ENCODE results near the gene FAM177A1. TPM values are rescaled to one million over a fixed set of nuclear protein-coding genes. Genes with fewer than 3 reads are reported as not detected.
A peak's percentile ranks its signal among the peaks of the same experiment; 100 is the strongest.
"Not testable (repeated sequence)": the region's sequence is repeated elsewhere in the genome, so short reads cannot be mapped to it uniquely, and the experiment has no call there.

Gene FAM177A1
- total RNA-seq, 1 donor from 2014 or later = 30.7 TPM

DNA sequence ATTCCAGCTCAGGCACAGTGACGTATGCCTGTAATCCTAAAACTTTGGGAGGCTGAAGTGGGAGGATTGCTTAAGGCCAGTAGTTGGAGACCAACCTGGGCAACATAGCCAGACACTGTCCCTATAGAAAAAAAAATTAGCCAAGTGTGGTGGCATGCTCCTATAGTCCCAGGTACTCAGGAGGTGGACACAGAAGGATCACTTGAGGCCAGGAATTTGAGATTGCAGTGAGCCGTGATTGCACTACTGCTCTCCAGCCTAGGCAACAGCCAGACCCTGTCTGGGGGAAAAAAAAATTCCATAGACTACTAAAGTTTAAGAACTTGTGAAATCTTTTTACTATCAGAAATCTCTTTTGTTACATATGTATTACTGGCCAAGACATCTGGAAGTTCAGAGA is 6.6 kb downstream of the FAM177A1 start:
- no peak for DNase-seq (ENCODE audit: extremely low read depth, low read depth, low spot score)

DNA sequence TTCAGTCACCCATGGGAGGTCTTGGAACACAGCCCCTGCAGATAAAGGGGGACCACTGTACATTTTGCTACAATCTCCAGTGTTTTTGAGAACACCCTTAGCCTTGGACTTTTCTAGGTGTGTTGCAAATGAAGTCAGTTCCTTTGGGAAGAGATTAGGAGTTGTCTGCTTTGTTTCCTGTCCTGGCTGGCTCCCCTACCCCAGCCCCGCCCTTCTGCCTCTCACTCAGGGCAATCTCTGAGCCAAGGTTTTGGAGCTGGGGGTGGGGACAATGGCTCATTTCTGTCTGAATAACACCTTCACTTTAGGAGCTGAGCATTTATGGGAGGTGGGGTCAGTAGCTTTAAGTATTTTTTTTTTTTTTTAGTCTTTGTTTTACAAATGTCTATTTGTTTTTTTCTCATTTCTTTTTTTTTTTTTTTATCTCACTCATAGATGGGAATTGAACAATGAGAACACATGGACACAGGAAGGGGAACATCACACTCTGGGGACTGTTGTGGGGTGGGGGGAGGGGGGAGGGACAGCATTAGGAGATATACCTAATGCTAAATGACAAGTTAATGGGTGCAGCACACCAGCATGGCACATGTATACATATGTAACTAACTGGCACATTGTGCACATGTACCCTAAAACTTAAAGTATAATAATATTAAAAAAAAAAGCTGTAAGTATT is 15.2 kb downstream of the FAM177A1 start:
- DNase-seq (ENCODE audit: extremely low read depth, low read depth, low spot score) = not testable (repeated sequence)

DNA sequence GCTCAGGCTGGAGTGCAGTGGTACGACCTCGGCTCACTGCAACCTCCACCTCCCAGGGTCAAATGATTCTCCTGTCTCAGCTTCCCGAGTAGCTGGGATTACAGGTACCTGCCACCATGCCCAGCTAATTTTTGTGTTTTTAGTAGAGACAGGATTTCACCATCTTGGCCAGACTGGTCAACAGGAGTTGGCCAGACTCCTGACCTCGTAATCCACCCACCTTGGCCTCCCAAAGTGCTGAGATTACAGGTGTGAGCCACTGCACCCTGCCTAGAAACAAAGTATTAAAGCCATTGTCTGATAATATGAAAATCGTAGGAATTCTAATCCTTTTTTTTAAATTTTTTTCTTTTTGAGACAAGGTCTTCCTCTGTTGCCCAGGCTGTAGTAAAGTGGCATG is 19.7 kb downstream of the FAM177A1 start:
- not testable (repeated sequence) for DNase-seq (ENCODE audit: extremely low read depth, low read depth, low spot score)

DNA sequence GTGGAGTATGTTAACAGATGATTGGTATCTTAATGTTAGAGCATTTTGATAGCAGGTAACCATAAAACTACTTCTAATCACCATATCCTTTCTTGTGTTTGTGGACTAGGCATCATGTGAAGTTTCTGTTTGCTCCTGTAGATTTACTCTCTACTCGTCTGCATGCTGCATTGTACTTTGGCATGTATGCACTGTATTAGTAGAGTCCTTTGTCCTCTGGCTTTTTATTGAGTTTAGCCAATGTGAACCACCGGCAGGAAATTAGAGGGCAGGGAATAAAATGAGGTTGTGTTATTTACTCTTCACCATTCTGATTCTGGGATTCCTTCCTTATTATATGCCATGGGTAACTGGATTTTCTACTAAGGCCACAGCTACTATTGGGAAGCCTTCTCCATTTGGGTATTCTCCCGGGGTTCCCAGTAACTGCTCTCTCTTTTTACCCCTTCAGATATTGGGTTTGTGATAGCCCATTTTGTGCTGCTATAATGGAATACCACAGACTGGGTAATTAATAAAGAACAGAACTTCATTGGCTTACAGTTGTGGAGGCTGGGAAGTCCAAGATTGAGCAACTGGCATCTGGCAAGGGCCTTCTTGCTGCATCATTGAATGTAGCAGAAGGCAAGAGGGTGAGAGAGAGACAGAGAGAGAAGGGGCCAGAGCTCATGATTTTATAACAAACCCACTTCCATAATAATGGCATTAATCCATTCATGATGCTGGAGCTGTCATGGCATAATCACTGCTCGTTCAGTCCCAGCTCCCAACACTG is 22.4 kb downstream of the FAM177A1 start:
- DNase-seq (ENCODE audit: extremely low read depth, low read depth, low spot score) = no peak

DNA sequence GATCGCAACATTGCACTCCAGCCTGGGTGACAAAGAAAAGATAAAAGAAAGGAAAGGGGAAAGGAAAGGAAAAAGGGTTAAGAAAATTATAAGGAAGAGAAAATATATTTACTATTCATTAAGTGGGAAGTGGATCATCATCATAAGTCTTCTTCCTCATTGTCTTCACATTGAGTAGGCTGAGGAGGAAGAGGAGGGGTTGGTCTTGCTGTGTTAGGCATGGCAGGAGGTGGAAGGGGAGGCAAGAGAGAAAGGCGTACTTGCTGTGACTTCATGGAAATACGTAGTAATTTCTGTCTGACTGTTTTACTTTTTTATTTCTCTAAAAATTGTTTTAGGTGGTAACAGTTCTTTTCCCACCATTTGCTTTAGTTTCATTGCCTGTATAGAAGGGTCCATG is 26.2 kb downstream of the FAM177A1 start:
- no peak for DNase-seq (ENCODE audit: extremely low read depth, low read depth, low spot score)

DNA sequence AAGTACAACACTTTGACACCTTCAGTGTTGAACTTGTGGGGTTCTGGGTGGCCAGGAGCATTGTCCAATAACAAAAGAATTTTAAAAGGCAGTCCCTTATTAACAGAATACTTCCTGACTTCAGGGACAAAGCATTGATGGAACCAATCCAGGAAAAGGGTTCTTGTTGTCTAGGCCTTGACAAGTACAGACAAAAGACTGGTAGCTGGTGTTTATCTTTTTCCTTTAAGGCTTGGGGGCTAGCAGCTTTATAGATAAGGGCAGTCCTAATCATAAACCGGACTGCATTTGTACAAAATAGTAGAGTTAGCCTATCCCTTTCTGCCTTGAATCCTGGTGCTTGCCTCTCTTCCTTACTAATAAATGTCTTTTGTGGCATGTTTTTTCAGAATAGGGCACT is 27.4 kb downstream of the FAM177A1 start:
- no peak for DNase-seq (ENCODE audit: extremely low read depth, low read depth, low spot score)

DNA sequence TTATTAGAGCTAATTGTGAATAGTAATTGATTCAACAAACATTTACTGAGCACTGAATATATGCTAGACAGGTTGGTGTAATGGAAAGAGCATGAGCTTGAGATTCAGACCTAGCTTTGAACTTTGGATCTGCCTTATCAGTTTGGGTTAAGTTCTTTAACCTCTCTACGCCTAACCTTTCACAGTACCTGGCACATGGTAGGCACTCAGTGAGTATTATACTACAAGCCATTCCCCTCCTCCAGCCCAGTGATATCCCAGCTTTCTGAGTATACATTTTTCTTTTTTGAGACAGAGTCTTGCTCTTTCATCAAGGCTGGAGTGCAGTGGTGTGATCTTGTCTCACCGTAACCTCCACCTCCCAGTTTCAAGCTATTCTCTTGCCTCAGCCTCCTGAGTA is 32.0 kb downstream of the FAM177A1 start:
- no peak for DNase-seq (ENCODE audit: extremely low read depth, low read depth, low spot score)

DNA sequence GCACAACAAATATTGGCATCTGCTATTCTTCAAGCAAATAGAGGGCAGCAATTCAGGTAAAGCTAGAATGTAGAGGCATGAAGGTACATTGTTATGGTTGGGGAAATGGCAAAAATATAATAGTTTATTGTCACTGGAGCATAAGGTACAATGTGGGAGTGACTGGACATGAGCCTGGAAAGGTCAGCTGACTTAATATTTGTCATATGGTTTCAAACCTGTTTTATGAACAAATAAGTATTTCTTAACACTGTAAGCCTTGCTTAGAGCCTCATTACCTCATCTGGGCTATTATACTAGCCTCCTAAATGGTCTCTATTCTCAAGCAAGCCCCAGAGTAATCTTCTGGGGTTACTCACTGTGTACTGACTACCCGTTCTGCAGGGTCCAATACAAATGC is 33.7 kb downstream of the FAM177A1 start:
- DNase-seq (ENCODE audit: extremely low read depth, low read depth, low spot score) = no peak

DNA sequence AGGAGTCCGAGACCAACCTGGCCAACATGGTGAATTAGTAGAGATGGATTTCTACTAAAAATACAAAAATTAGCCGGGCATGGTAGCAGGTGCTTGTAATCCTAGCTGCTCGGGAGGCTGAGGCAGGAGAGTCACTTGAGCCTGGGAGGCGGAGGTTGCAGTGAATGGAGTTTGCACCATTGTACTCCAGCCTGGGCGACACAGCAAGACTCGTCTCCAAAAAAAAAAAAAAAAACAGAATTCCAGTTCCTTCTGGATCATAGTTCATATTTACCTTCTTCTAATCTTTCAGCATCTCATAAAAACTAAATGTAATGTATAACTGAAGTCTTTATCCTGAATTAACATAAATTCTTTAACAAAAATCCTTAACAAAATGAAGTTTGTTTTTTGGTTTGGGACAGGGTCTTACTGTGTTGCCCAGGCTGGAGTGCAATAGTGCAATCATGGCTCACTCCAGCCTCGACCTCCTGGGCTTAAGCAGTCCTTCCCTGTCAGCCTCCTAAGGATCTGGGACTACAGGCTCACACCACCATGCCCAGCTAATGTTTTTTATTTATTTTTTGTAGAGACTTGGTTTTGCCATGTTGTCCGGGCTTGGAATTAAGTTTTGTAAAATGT is 37.6 kb downstream of the FAM177A1 start:
- DNase-seq (ENCODE audit: extremely low read depth, low read depth, low spot score) = no peak

DNA sequence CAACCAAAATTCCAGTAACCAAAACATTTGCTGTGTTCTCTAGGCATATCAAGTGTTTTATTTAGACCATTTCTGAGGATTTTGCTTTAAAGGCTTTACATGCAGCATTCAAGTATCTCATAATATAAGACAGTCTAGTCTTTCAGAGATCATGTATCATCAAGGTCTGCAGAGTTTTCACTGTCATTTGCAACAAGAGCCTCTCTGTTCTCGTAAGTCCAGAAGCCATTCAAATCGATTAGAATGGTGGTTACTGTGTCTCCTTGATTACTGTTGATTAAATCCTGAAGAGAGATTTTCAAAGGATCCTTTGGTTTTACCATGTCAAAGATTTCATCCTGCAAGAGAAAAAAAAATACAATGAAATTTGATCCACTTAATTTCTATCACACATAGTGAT is 39.4 kb downstream of the FAM177A1 start:
- no peak for DNase-seq (ENCODE audit: extremely low read depth, low read depth, low spot score)

DNA sequence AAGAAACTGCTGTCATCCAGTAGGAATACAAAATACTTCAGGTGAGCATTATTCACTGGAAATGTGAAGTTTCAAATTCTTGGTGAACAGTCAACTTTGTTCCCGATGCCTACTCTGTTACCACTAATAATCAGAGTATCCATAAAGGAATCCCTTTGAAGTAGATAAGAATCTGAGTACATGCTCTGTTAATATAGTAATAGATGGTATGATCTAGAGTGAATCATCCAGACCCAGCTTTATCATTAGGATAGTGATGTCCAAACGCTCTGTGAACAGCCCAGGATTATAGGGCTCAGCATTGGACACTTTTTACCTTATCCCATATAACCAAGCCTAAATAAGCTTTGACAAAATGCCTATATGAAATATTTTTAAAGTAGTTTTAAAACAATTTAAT is 42.4 kb downstream of the FAM177A1 start:
- DNase-seq (ENCODE audit: extremely low read depth, low read depth, low spot score) = no peak

DNA sequence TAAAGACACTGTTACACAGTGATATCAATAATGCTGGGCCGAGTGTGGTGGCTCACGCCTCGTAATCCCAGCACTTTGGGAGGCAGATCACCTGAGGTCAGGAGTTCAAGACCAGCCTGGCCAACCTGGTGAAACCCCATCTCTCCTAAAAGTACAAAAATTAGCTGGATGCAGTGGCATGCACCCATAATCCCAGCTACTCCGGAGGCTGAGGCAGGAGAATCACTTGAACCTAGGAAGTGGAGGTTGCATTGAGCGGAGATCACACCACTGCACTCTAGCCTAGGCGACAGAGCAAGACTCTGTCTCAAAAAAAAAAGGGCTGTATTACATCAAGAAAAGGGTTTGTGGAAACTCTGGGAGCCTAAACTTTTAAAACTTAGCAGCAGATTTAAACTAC is 48.6 kb downstream of the FAM177A1 start:
- DNase-seq (ENCODE audit: extremely low read depth, low read depth, low spot score) = not testable (repeated sequence)

DNA sequence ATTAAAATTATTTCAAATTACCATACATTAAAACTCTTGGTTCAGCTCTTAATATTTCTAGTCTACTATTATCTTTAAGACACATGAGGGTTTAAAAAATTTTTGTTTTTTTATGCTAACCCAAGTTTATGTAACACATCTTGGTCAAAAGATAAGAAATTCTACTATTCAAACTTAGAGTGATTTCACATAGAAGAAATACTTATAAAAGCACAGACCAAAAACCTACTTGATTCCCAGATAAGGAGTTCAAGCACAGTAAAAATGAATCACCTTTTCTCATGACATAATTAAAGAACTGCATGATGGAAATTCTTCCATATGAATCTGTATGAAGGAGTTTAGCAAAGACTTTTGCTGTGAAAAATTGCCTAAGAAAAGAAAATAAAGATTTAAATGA is 61.8 kb downstream of the FAM177A1 start:
- no peak for DNase-seq (ENCODE audit: extremely low read depth, low read depth, low spot score)

DNA sequence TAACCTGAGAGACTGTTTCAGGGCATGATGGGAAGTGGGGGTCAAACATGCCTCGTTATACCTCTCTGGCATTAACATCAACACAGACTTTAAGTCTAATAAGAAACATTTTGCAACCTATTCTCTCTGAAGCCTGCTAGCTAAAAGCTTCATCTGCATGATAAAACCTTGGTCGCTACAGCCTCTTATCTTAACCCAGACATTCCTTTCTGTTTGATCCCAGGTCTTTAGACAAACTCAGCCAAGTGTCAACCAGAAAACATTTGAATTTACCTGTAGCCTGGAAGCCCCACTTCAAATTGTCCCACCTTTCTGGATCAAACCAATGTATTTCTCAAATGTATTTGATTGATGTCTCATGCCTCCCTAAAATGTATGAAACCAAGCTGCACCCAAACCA is 66.6 kb downstream of the FAM177A1 start:
- DNase-seq (ENCODE audit: extremely low read depth, low read depth, low spot score) = no peak

DNA sequence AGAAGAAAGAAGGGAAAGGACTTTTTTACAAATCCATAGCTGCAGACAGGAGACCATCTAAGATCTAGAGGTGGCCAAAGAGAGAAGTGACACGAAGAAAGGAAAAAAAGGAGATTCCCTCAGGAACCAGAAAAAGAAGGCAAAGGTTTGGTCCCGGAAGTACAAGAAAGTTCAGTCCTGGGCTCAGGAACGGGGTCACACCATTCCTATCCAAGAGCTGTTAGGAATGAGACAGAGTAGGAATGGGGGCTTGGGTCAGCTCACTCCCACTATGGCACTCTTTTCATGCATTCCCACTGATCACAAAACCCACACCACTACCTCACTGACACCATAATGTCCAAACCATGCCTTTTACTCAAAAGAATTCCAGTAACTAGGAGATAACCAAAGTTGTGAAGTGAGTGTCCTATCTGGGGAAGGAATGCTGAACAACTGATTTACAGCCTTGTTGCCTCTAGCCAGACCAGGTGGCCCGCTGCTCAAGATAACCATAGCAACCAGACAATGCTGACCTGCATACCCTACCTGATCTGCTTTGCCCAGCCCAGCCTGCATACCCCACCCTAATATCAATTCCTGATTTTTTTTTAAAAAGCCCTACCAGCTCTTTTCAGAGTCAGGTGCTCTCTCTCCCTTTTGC is 67.4 kb downstream of the FAM177A1 start:
- DNase-seq (ENCODE audit: extremely low read depth, low read depth, low spot score) = no peak

DNA sequence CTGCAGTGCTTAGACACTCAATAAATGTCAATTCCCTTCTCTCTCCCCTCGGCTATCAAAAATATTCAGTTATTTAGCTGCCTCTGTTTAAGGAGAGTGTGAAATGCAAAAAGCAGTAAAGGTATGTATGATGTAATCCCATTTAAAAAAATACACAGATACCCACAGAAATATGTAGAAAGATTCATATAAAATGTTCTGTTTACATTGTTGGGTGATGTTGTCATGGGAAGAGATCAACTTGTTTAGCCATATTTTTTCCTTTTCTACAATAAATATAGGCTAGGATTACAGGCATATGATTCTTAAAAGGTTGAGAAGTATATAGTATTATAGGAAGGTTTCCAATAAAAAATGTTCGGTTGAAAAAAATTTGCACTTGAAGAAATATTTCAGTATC is 68.0 kb downstream of the FAM177A1 start:
- no peak for DNase-seq (ENCODE audit: extremely low read depth, low read depth, low spot score)

DNA sequence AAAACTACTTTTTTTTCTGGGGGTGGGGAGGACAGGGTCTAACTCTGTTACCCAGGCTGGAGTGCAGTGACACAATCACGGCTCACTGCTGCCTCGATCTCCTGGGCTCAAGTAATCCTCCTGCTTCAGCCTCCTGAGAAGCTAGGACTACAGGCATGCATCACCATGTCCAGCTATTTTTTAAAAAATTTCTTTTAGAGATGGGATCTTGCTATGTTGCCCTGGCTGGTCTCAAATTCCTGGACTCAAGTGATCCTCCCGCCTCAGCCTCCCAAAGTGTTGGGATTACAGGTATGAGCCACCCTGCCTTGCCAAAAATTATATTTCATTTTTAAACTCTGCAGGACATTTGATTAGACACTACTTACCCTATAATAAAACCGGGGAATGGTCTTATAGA is 70.2 kb downstream of the FAM177A1 start:
- DNase-seq (ENCODE audit: extremely low read depth, low read depth, low spot score) = no peak

DNA sequence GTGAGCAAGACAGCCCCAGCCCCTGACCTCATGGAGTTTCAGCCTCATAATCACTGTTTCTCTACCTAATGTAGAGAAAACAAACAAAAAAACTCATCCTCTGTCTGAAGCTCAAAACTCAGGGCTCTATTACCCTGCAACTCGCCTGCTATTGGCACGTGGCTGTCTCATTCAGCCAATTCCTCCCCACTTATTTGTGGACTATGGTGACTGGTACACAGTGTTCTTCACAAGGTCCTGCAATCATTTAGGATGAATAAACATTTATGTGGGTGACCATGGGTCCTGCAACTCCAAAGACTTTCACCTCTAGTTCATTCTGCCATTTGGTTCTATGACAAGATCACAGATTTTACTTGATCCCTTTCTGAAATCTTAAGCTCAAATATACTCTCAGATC is 71.0 kb downstream of the FAM177A1 start:
- no peak for DNase-seq (ENCODE audit: extremely low read depth, low read depth, low spot score)

DNA sequence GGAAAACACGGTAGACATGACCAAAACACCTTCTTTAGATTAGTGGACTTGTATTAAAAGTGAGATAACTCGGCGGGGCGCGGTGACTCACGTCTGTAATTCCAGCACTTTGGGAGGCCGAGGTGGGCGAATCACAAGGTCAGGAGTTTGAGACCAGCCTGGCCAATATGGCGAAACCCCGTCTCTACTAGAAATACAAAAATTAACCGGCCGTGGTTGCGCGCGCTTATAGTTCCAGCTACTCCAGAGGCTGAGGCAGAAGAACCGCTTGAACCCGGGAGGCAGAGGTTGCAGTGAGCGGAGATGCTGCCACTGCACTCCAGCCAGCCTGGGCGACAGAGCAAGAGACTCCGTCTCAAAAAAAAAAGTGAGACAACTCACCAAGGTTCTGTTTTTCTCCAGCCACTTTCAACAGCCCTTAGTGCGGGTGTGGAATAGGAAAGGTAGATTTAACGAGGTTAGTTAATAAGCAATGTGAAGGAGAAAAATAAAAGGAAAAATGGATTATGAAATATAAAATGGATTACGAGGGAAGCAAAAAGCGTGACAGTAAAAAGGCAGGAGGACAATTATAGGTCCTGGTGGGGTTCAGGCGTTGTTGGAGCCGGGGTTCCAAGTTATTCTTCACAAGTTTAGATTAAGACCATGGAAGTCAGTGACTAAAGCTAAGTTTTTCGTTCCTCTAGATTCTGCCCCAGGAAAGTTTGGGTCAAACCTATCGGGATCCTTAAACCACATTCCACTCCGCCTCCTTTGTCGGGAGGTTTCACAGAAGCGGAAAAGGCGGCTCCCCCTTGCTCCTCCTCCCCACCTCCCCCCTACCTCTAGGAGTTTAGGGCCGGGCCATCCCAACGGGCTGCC is 75.2 kb downstream of the FAM177A1 start:
- no peak for DNase-seq (ENCODE audit: extremely low read depth, low read depth, low spot score)

DNA sequence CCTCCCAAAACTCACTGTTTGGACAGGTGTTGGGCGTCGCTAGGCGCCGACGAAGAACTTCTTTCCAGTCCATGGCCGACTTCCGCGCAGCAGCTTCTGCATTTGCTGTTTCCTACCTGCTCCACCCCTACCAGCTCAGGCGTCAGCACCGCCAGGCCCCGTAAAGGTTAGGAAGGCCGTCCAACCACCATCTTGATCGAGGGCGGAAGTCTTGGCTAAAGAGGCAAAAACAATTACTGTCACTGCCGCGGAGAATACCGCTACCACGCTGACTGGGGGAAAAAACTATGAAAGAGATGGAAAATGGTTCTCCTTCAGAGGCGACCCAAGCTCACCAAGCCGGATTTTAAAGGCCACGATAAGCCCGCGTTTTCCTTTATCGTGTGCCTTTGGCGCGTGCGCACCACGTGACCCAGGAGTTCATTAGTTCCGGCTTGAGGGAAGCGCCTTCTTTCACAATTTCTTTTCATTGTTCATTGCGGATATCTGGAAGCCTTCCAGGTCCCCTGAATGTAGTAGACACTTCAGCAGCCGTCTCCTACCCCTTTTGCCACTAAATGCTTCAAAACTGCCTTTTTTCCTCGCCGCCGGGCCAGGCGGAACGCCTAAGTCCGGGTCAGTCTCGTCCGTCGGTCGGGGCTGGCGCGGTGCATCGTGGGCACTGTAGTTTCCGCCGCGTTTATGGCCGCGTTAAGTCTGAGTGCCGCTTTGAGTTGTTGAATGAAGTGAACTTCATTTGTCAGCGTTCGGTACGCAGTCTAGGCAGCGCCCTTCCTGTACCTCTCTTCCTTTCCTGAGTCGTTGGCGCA is 76.0 kb downstream of the FAM177A1 start, which contains the start of the genes PPP2R3C and PRORP:
Gene PPP2R3C (minus strand): TSS at position 104 of the 809 bp plus-strand sequence. CDS start 31 bp downstream, at position 73.
Gene PRORP (plus strand): TSS at position 666 of the 809 bp plus-strand sequence. CDS start 694 bp downstream, outside the sequence.
- peak; percentile 84 for DNase-seq (ENCODE audit: extremely low read depth, low read depth, low spot score)

Measured in glomerular endothelial cell (primary cell).